Aorta (tissue), 5 donors: ENCODE results near the gene MACROD1. TPM values are rescaled to one million over a fixed set of nuclear protein-coding genes. Genes with fewer than 3 reads are reported as not detected.

ENCODE experiments used
- ATAC-seq: fragments of 200-7000 bp; cut with Tn5 transposase; one replicate; pipeline ENCODE4 v1.9.1; 2022; ENCODE audit warnings: moderate library complexity; ENCODE audit not compliant: low FRiP score
- DNase-seq, 2 donors: peaks; one replicate each; pipeline ENCODE4 v3.0.0-alpha.2; 2020
- H3K27ac ChIP-seq, 2 donors: one replicate each; pipeline ENCODE4 v1.5.1; 2013; ENCODE audit warnings: low read length in 2 of 2, mild to moderate bottlenecking in 2 of 2, moderate library complexity in 2 of 2, control low read depth in 1 of 2, inconsistent platforms in 1 of 2, low read depth in 1 of 2
- H3K27me3 ChIP-seq, 2 donors: one replicate each; pipeline ENCODE4 v1.6.1; 2013; ENCODE audit warnings: control low read depth in 1 of 2, low read length in 1 of 2, mild to moderate bottlenecking in 1 of 2, moderate library complexity in 1 of 2; ENCODE audit not compliant: insufficient read depth in 2 of 2, control insufficient read depth in 1 of 2
- H3K36me3 ChIP-seq, 2 donors: one replicate each; pipeline ENCODE4 v1.6.1; 2013; ENCODE audit warnings: control low read depth in 1 of 2, low read length in 1 of 2, mild to moderate bottlenecking in 1 of 2; ENCODE audit not compliant: insufficient read depth in 2 of 2, control insufficient read depth in 1 of 2
- H3K4me1 ChIP-seq, 2 donors: one replicate each; pipeline ENCODE4 v1.6.1; 2013; ENCODE audit warnings: low read length in 2 of 2, control low read depth in 1 of 2, mild to moderate bottlenecking in 1 of 2, moderate library complexity in 1 of 2; ENCODE audit not compliant: insufficient read depth in 2 of 2, control insufficient read depth in 1 of 2
- H3K4me3 ChIP-seq, 2 donors: one replicate each; pipeline ENCODE4 v1.5.1; 2013; ENCODE audit warnings: low read length in 2 of 2, control low read depth in 1 of 2, mild to moderate bottlenecking in 1 of 2
- H3K9me3 ChIP-seq: one replicate; pipeline ENCODE4 v1.6.1; 2013; ENCODE audit warnings: mild to moderate bottlenecking, low read length; ENCODE audit not compliant: control insufficient read depth
- WGBS, 2 donors: extraction: QIAGEN DNeasy Blood & Tissue Kit; methylation state at CpG; one replicate each; pipeline ENCODE4 v1.1.7; 2013; 5-methylcytosine and 5-hydroxymethylcytosine counted together
- intact Hi-C, 2 donors: fragments of 100-400 bp; cut with DNase I; formaldehyde crosslinking; loops; one replicate each; pipeline versions ENCODE4 v1.14.2 to v1.15.0; 2022
- polyA plus RNA-seq, 2 donors: library from polyadenylated mRNA; stranded (reverse); fragments of 200-250 nt; gene quantifications; one replicate each; pipeline ENCODE4 v1.2.3, GENCODE V29; 2013
- total RNA-seq, 2 donors: library from RNA; stranded (reverse); fragmentation: NEBNext Ultra II Directional; extraction: Animal tissue kit (Norgen Biotek cat#: 25700); gene quantifications; one replicate each; pipeline ENCODE4 v1.2.1, GENCODE V29; 2021
- donor health status: healthy with polysubstance abuse.
- donor health status: Bipolar disorder and iron deficiency.
- donor health status: DM: no; HTN: no; CAD: no.
- donor health status: DM: no; HTN: no; CAD: no.
- donor health status: DM: yes; HTN: yes; CAD: no.

The MACROD1 gene
- total and polyA plus RNA-seq, 4 donors, result 12.7 to 125 (median 65.2) TPM

DNA sequence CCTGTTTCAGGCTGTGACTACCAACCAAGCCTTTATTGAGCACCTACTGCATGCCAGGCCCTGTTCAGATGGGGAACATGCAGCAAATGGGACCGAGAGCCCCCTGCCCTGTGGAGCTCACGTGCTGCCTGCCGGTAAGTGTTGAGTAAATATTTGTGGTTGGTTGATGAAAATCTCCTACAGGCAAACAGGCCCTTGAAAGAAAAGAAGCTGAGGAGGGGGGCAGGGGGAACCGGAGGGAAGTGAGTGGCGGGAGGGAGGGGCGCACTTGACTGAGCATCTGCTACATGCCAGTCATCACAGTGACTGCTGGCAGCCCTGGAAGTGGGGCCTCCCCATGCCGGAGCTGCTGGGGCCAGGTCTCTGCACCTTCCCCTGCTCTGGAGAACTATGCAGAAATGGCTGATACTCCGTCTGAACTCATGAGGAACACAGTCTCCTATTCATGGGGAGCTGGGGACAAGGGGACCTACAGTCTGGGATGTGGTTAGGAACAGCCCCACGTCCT is 34.2 kb downstream of the MACROD1 start:
- Histone ChIP-seq H3K9me3 (no peaks in the 10 kb centered on the region), H3K27me3 (no peaks in the 10 kb centered on the region), H3K4me3 (no peak overlapping the region), H3K36me3 (no peaks in the 10 kb centered on the region), H3K27ac (no peak overlapping the region), H3K4me1 (no peaks in the 10 kb centered on the region)
- 77 to 80% methylated on average over 9 of the region's 9 CpGs for WGBS, 2 donors
- no peak for ATAC-seq
- intact Hi-C loops, result no loop called here
- DNase-seq, result no peak

DNA sequence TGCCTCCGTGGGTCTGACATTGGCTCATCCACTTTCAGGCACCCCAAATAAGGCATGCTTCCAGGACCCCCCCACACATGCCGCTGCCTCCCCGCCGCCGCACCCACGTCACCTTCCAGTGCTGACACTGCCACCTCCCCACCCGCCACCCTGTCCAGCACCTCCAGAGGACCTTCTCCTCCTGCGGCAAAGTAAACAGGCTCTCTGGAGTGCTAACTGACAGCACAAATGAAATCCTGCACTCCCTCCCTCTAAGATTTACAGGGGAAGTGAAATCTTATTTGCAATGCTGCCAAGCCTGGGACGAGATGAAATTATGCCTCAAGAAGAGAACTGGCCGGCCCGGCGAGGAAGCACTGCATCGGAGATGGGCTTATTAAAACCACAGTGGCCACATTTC is 35.3 kb downstream of the MACROD1 start:
- intact Hi-C loops, result no loop called here
- ATAC-seq, result no peak
- 82 to 83% methylated on average over 13 of the region's 13 CpGs for WGBS, 2 donors

DNA sequence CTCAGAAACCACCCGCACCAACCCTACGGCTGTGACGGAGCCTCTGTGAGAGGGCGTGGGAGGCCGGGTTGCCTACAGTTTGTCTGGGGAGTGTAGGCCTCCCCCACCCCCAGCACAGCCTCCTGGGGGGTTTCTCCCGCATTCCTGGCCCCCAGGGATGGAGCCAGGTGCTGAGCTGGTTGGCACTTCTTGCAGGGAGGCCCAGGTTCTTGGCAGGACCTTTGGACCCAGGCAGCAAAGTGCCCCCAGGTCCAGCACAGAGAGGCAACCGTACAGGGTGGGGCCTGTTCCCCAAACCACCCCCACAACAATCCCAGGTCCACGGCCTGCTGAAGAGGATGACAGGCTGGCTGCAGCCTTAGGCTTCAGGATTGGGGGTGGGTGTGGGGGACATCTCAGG is 36.5 kb downstream of the MACROD1 start:
- DNase-seq (no peak), ATAC-seq (no peak)
- 91 to 96% methylated on average over 8 of the region's 8 CpGs for WGBS, 2 donors
- H3K4me1 ChIP-seq, result no peaks in the 10 kb centered on the region
- no peaks in the 10 kb centered on the region for H3K36me3 ChIP-seq
- intact Hi-C loops, result no loop called here
- H3K4me3 ChIP-seq, result no peak overlapping the region
- no peak overlapping the region for H3K27ac ChIP-seq
- H3K9me3 ChIP-seq, result no peaks in the 10 kb centered on the region
- H3K27me3 ChIP-seq, result no peaks in the 10 kb centered on the region

More for the DNA sequence above, 35.3 kb downstream of the MACROD1 start:
- DNase-seq, result no peak
- Histone ChIP-seq H3K9me3 (no peaks in the 10 kb centered on the region), H3K4me3 (no peak overlapping the region), H3K27ac (no peak overlapping the region), H3K4me1 (no peaks in the 10 kb centered on the region), H3K36me3 (no peaks in the 10 kb centered on the region), H3K27me3 (no peaks in the 10 kb centered on the region)

DNA sequence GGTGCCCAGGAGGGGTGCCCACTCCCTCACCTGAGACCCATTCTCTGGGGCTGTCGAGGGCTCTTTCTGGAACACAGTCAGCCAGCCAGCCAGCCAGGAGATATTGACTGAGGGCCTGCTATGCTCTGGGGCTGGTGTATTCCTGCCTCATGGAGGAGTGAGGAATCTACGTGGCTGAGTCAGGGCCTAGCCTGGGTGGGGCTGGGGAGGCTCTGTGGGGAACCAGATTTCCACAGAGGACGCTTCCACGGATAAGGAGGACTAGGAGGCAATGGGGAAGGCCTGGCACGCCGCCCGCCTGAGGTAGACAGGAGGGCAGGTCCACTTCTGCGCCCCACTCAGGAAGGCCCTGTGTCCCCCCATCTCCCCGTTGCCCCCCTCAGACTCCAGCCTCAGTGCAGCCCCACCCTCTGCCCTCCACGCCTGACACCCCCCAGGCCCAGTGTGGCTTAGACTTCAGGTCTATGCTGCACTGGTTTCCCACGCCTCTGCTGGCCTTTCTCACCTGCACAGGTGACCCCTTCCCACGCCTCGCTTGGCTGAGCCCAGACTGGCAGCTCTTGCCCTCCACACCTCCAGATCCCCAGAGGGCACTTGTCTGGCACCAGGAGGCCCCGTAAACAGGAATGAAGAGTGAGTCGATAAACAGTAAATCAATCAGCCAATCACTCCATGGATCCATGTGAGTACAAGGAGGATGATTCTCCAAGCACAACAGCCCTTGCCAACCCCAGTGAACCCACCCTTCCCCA is 37.5 kb downstream of the MACROD1 start:
- Histone ChIP-seq H3K36me3 (no peaks in the 10 kb centered on the region), H3K27me3 (no peaks in the 10 kb centered on the region), H3K27ac (no peak overlapping the region), H3K9me3 (no peaks in the 10 kb centered on the region), H3K4me3 (no peak overlapping the region), H3K4me1 (no peaks in the 10 kb centered on the region)
- DNase-seq (no peak), ATAC-seq (no peak)
- intact Hi-C loops, result no loop called here
- WGBS, 2 donors, result 84 to 89% methylated on average over 13 to 15 of the region's 15 CpGs

DNA sequence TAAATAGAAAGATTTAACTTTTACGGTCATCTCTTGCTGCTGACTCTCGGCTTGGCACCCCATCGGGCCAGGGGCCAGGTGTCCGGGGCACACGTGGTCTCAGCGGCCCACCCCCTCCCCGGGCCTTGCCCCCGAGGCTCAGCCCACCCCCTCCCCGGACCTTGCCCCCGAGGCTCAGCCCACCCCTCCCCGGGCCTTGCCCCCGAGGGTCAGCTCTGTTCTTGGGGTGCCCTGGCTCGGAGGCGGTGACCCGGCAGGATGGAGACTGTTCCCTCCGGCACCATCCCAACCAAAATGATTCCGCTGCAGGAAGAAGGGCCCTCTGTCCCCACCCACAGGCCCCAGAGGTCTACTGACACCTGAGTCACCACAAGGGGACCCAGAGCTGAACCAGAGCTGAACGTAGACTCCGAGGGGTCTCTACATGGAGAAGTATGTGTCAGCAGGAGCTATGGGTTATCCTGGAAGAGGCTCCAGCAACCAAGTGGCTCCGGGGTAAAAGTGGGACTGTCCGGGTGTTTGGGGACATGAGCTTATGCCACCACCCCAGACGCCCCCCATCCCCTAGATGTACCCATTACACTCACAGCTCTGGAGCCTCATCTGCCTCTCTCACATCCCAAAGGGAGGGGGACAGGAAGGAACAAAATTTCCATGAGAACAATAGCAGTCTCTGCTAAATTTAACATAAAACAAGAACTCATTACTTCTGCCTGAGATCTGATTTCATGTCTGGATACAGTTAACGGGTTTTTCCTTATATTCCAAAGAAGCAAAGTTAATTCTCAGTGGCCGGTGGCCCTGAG is 38.4 kb downstream of the MACROD1 start:
- no peak overlapping the region for H3K27ac ChIP-seq
- ATAC-seq (no peak), DNase-seq (no peak)
- no peaks in the 10 kb centered on the region for H3K36me3 ChIP-seq
- no peaks in the 10 kb centered on the region for H3K4me1 ChIP-seq
- WGBS, 2 donors, result 88 to 91% methylated on average over 24 of the region's 24 CpGs
- H3K27me3 ChIP-seq, result no peaks in the 10 kb centered on the region
- no peak overlapping the region for H3K4me3 ChIP-seq
- intact Hi-C loops, result no loop called here
- H3K9me3 ChIP-seq, result no peaks in the 10 kb centered on the region

DNA sequence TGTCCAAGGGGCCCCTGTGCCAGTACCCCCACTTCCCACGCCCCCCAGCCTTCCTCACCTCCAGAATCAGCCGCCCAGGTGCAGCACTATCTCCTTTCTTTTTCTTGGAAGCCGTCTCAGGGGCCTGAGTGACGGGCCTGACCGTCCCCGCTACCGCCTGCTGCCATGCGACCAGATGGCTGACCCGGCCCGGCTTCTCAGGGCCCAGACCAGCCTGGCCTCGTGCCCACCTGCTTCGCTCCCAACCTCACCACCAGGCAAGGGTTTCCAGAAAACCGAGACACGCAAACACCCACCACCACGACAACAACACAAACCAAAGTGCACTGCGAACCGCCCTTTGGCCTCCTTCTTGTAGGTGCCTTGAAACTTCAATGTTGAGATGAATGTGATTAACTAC is 39.1 kb downstream of the MACROD1 start:
- ATAC-seq, result no peak
- H3K27ac ChIP-seq, result no peak overlapping the region
- no peak for DNase-seq
- no peak overlapping the region for H3K4me3 ChIP-seq
- 94% methylated on average over 12 to 17 of the region's 17 CpGs for WGBS, 2 donors
- H3K36me3 ChIP-seq, result no peaks in the 10 kb centered on the region
- intact Hi-C loops, result no loop called here
- H3K4me1 ChIP-seq, result no peaks in the 10 kb centered on the region
- no peaks in the 10 kb centered on the region for H3K9me3 ChIP-seq
- no peaks in the 10 kb centered on the region for H3K27me3 ChIP-seq

DNA sequence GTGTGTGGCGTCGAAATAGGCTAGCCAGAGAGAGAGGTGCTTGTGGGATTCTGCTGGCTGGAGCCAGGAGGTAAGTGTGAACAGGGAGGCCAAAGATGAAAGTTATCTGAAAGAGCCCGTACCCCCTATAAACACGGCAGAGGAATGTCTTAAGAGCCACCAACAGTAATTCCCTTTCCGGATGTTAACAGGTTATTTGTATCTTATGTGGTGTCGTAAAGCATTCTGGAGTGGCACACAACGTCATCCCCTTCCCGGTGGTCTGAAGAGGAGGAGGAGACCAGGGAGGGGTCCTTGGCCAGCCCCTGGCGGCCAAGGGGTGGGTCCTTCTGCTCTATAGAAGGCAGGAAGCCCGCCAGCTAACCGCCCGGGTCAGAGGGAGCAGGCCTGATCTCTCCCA is 39.5 kb downstream of the MACROD1 start:
- no peak overlapping the region for H3K27ac ChIP-seq
- H3K4me1 ChIP-seq, result no peaks in the 10 kb centered on the region
- no peaks in the 10 kb centered on the region for H3K9me3 ChIP-seq
- no peaks in the 10 kb centered on the region for H3K27me3 ChIP-seq
- ATAC-seq (no peak), DNase-seq (no peak)
- H3K36me3 ChIP-seq, result no peaks in the 10 kb centered on the region
- 84 to 88% methylated on average over 12 of the region's 12 CpGs for WGBS, 2 donors
- H3K4me3 ChIP-seq, result no peak overlapping the region
- intact Hi-C loops, result no loop called here

DNA sequence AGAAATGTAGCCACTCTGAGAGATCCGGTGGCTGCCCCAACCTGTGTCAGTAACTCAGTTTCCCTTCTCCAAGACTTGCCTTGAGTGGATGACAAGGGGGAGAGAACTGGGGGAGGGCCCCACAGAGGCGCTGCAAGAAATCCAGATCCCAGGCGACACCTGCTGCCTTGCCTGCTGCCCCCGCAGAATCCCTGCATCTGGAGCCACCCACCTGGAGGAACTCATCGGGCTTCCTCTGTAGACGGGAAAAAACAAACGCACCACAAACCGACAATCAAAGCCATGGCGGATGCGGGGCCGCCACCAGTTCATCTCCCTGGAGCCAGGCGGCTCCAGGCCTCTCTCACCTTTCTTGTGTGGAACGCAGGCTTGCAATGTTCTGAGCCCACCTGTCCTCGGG is 40.2 kb downstream of the MACROD1 start:
- no peak overlapping the region for H3K4me3 ChIP-seq
- intact Hi-C loops, result no loop called here
- no peak overlapping the region for H3K27ac ChIP-seq
- H3K4me1 ChIP-seq, result no peaks in the 10 kb centered on the region
- no peaks in the 10 kb centered on the region for H3K36me3 ChIP-seq
- ATAC-seq (no peak), DNase-seq (no peak)
- 91 to 92% methylated on average over 14 of the region's 14 CpGs for WGBS, 2 donors
- H3K9me3 ChIP-seq, result no peaks in the 10 kb centered on the region
- H3K27me3 ChIP-seq, result no peaks in the 10 kb centered on the region

DNA sequence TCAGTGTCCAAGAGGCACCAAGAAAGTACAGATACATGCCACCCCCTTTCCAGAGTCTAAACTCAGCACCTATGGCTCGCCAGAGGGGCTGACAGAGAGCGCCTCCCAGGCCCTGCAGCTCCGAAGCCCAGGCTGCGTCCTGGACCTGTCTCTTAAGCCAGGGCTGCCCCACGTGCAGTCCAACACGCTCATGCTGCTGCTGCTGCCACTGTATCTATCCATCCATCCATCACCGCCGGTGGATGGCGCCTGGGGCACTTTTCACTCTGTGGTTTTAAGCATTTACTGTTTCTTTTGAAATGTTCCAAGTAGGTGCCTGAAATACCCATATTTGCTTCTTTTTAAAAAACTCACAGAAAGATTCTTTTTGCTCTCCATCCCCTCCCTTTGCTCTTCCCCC is 41.8 kb downstream of the MACROD1 start:
- H3K4me3 ChIP-seq, result no peak overlapping the region
- no peak for DNase-seq
- intact Hi-C loops, result no loop called here
- H3K4me1 ChIP-seq, result no peaks in the 10 kb centered on the region
- ATAC-seq, result no peak
- 82 to 90% methylated on average over 9 of the region's 9 CpGs for WGBS, 2 donors
- no peaks in the 10 kb centered on the region for H3K36me3 ChIP-seq
- H3K27me3 ChIP-seq, result no peaks in the 10 kb centered on the region
- no peak overlapping the region for H3K27ac ChIP-seq
- H3K9me3 ChIP-seq, result no peaks in the 10 kb centered on the region
